ENCODE data around the gene PRPF19. TPM values are rescaled to one million over a fixed set of nuclear protein-coding genes. Genes with fewer than 3 reads are reported as not detected.
A peak's percentile ranks its signal among the peaks of the same experiment; 100 is the strongest.

PRPF19 gene
- total and polyA plus RNA-seq, 2 of the 13 experiments (the other 11 are each of a cell fraction or from before 2014, with no cell fraction given): 27.4 to 91.1 TPM

DNA sequence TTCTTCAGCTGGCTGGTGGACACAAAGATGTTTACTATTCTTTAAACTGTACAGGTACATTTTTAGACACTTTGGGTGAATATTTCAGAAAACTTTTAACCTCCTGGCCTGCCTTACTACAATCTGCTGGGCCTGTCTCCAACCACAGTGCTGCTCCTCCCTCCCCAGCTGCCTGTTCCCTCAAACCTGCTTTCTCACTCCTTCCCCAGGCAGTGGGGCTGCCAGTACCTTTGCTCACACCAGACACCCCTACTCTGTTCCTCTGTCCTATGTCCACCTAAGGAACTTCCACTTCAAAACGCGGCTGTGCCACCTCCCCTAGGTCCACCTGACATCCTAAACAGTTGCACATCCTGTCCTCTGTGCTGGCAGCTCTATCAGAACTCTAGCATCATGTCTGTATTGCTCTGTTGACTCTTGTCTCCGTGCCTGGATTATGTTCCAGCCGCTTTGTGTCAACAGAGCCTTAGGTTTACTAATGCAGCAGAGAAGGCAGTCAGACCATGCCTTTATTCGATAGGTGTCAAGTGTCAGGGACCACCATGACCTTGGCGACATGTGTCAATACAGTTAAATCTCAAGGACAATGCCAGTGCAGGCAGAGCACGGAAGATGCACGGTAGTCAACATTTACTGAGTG lies 25.6 kb downstream of the PRPF19 start (continued):
- TF ChIP-seq, protein P1, sequence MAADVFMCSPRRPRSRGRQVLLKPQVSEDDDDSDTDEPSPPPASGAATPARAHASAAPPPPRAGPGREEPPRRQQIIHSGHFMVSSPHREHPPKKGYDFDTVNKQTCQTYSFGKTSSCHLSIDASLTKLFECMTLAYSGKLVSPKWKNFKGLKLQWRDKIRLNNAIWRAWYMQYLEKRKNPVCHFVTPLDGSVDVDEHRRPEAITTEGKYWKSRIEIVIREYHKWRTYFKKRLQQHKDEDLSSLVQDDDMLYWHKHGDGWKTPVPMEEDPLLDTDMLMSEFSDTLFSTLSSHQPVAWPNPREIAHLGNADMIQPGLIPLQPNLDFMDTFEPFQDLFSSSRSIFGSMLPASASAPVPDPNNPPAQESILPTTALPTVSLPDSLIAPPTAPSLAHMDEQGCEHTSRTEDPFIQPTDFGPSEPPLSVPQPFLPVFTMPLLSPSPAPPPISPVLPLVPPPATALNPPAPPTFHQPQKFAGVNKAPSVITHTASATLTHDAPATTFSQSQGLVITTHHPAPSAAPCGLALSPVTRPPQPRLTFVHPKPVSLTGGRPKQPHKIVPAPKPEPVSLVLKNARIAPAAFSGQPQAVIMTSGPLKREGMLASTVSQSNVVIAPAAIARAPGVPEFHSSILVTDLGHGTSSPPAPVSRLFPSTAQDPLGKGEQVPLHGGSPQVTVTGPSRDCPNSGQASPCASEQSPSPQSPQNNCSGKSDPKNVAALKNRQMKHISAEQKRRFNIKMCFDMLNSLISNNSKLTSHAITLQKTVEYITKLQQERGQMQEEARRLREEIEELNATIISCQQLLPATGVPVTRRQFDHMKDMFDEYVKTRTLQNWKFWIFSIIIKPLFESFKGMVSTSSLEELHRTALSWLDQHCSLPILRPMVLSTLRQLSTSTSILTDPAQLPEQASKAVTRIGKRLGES (CRISPR knock-in tag; IDR thresholded peaks at IDR 0.05; ENCODE audit: borderline replicate concordance): no peak
- TF ChIP-seq SP140L (CRISPR knock-in tag; IDR thresholded peaks at IDR 0.05; ENCODE audit: borderline replicate concordance) (0 out of 2 replicates have a peak, but pooled peaks have one; percentile 42), NFKB2 (CRISPR knock-in tag; IDR thresholded peaks at IDR 0.05; ENCODE audit: borderline replicate concordance) (0 out of 2 replicates have a peak, but pooled peaks have one; percentile 29), SAP130 (CRISPR knock-in tag; IDR thresholded peaks at IDR 0.05; ENCODE audit: low read depth) (peak; percentile 98), TBP (CRISPR knock-in tag; IDR thresholded peaks at IDR 0.05) (0 out of 2 replicates have a peak, but pooled peaks have one; percentile 75), FOXC1 (CRISPR knock-in tag; IDR thresholded peaks at IDR 0.05; ENCODE audit: borderline replicate concordance) (no peak), TAF1 (CRISPR knock-in tag; IDR thresholded peaks at IDR 0.05) (peak; percentile 19; the same call in 1 of the 2 replicates), CCDC6 (CRISPR knock-in tag; IDR thresholded peaks at IDR 0.05) (peak; percentile 79; the same call in 1 of the 2 replicates), FOXA1 (IDR thresholded peaks at IDR 0.05) (peak; percentile 93), FOXA1 (CRISPR knock-in tag; IDR thresholded peaks at IDR 0.05) (peak; percentile 99), ZNF101 (CRISPR knock-in tag; IDR thresholded peaks at IDR 0.05; ENCODE audit: borderline replicate concordance, low read depth) (no peak), MTF1 (CRISPR knock-in tag; IDR thresholded peaks at IDR 0.05) (no peak), KDM5B (CRISPR knock-in tag; IDR thresholded peaks at IDR 0.05; ENCODE audit: borderline replicate concordance) (peak; percentile 58; the same call in 1 of the 2 replicates), SIX4 (CRISPR knock-in tag; IDR thresholded peaks at IDR 0.05) (peak; percentile 99), ZFP41 (CRISPR knock-in tag; IDR thresholded peaks at IDR 0.05; ENCODE audit: borderline replicate concordance) (no peak), DR1 (CRISPR knock-in tag; IDR thresholded peaks at IDR 0.05) (no peak), RBM39 (IDR thresholded peaks at IDR 0.05; ENCODE audit: low read depth, low read length, poor library complexity, severe bottlenecking) (no peak)
- TF ChIP-seq, protein P2, sequence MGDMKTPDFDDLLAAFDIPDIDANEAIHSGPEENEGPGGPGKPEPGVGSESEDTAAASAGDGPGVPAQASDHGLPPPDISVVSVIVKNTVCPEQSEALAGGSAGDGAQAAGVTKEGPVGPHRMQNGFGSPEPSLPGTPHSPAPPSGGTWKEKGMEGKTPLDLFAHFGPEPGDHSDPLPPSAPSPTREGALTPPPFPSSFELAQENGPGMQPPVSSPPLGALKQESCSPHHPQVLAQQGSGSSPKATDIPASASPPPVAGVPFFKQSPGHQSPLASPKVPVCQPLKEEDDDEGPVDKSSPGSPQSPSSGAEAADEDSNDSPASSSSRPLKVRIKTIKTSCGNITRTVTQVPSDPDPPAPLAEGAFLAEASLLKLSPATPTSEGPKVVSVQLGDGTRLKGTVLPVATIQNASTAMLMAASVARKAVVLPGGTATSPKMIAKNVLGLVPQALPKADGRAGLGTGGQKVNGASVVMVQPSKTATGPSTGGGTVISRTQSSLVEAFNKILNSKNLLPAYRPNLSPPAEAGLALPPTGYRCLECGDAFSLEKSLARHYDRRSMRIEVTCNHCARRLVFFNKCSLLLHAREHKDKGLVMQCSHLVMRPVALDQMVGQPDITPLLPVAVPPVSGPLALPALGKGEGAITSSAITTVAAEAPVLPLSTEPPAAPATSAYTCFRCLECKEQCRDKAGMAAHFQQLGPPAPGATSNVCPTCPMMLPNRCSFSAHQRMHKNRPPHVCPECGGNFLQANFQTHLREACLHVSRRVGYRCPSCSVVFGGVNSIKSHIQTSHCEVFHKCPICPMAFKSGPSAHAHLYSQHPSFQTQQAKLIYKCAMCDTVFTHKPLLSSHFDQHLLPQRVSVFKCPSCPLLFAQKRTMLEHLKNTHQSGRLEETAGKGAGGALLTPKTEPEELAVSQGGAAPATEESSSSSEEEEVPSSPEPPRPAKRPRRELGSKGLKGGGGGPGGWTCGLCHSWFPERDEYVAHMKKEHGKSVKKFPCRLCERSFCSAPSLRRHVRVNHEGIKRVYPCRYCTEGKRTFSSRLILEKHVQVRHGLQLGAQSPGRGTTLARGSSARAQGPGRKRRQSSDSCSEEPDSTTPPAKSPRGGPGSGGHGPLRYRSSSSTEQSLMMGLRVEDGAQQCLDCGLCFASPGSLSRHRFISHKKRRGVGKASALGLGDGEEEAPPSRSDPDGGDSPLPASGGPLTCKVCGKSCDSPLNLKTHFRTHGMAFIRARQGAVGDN (CRISPR knock-in tag; IDR thresholded peaks at IDR 0.05): peak; percentile 23; the same call in 1 of the 2 replicates
- TF ChIP-seq, protein P3, sequence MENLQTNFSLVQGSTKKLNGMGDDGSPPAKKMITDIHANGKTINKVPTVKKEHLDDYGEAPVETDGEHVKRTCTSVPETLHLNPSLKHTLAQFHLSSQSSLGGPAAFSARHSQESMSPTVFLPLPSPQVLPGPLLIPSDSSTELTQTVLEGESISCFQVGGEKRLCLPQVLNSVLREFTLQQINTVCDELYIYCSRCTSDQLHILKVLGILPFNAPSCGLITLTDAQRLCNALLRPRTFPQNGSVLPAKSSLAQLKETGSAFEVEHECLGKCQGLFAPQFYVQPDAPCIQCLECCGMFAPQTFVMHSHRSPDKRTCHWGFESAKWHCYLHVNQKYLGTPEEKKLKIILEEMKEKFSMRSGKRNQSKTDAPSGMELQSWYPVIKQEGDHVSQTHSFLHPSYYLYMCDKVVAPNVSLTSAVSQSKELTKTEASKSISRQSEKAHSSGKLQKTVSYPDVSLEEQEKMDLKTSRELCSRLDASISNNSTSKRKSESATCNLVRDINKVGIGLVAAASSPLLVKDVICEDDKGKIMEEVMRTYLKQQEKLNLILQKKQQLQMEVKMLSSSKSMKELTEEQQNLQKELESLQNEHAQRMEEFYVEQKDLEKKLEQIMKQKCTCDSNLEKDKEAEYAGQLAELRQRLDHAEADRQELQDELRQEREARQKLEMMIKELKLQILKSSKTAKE (CRISPR knock-in tag; IDR thresholded peaks at IDR 0.05; ENCODE audit: borderline replicate concordance): peak; percentile 99

Data from HepG2 (cell line).